Measurements from ENCODE around the gene KIAA1217. TPM values are rescaled to one million over a fixed set of nuclear protein-coding genes. Genes with fewer than 3 reads are reported as not detected.

KIAA1217 gene
- total and polyA plus RNA-seq, 2 of the 4 experiments (the other 2 are of a cell fraction) = 3.4 to 4.4 TPM

DNA sequence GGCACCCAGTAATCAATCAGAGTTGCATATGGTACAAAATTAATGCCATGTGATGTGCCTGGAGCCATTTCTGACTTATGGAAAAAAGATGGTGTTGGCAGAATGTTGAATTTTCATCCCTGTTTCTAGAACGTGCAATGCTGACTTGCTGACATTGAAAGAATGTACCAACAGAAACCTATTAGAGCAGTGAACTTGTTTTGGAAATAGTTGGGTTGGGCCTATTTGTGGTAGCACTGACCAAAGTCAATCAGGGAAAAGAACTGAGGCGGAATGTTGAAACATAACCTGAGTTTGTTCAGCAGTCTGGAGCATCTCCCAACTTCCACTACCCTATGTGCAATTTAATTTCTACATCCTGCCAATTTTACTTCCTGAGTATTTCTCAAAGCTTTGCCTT, 11.7 kb upstream of the KIAA1217 start:
- dilution Hi-C loops (cut with HindIII; ENCODE audit: low sequenced_read_pairs, unreplicated experiment) = no loop called here
- Histone ChIP-seq H4K91ac (ENCODE audit: insufficient read depth, low read depth, low read length) (no peak overlapping the region), H3K4me1 (ENCODE audit: control insufficient read depth, insufficient read depth, low read length) (no peaks in the 10 kb centered on the region), H2BK120ac (ENCODE audit: low read depth, low read length) (no peak overlapping the region), H4K8ac (ENCODE audit: low read depth in 2 of 2, low read length in 2 of 2) (no peak overlapping the region), H2BK20ac (ENCODE audit: low read depth, low read length) (no peak overlapping the region), H3K14ac (replicated peaks; ENCODE audit: low read depth, low read length) (no peak overlapping the region), H3K27ac (ENCODE audit: insufficient read depth, low read length) (no peak overlapping the region), H4K5ac (ENCODE audit: low read depth, low read length) (no peak overlapping the region), H3K27me3 (ENCODE audit: control insufficient read depth, insufficient read depth, low read length) (peaks cover 2% of the 10 kb centered on the region; the same call in 1 of the 2 replicates), H3K36me3 (ENCODE audit: control insufficient read depth, insufficient read depth, low read length) (no peaks in the 10 kb centered on the region), H2BK15ac (ENCODE audit: low read depth, low read length) (no peak overlapping the region), H3K56ac (ENCODE audit: extremely low read depth, insufficient read depth, low read length) (no peak overlapping the region), H3K79me1 (ENCODE audit: low read depth in 1 of 2, low read length in 2 of 2) (no peaks in the 10 kb centered on the region), H3K18ac (ENCODE audit: low read depth, low read length) (no peak overlapping the region), H4K20me1 (ENCODE audit: insufficient read depth, low read length) (no peaks in the 10 kb centered on the region), H2AK5ac (ENCODE audit: low read depth, low read length) (no peak overlapping the region), H3K4me2 (ENCODE audit: low read depth, low read length) (no peak overlapping the region), H3K9me3 (ENCODE audit: control insufficient read depth, insufficient read depth, low read length) (no peaks in the 10 kb centered on the region), H3K9ac (ENCODE audit: low read depth, low read length) (no peak overlapping the region), H2AK9ac (replicated peaks; ENCODE audit: low read depth, low read length, poor library complexity) (no peak overlapping the region), H3K4ac (ENCODE audit: low read depth, low read length) (no peak overlapping the region), H2AFZ (replicated peaks; ENCODE audit: low read length, poor library complexity) (no peak overlapping the region), H3K4me3 (ENCODE audit: insufficient read depth, low read depth, low read length) (no peak overlapping the region), H2BK5ac (ENCODE audit: low read depth, low read length, poor library complexity, severe bottlenecking) (no peak overlapping the region), H3K23ac (ENCODE audit: low read depth, low read length) (no peak overlapping the region), H3K9me1 (ENCODE audit: insufficient read depth, low read length) (no peaks in the 10 kb centered on the region)
- ChIA-PET CTCF (interaction anchor here (0.7 to 1.3 kb wide), 3 partner anchors 9 to 15 kb away, joined by 3 to 5 read pairs (median 3); no protein-coding TSS in a partner anchor), POLR2A (ENCODE audit: unreplicated experiment) (no interaction called here)
- intact Hi-C loops (cut with micrococcal nuclease) = loop anchor here (1.0 to 5.0 kb wide), 2 partner anchors 203 to 320 kb away; no protein-coding TSS in a partner anchor
- in situ Hi-C loops (cut with MboI; ENCODE audit: low sequenced_read_pairs) = loop anchor here (10.0 kb wide), 1 partner anchor 318 kb away; no protein-coding TSS in a partner anchor
- TF ChIP-seq POLR2A (IDR thresholded peaks at IDR 0.05; ENCODE audit: low read depth, low read length) = no peak
- TF ChIP-seq RAD21 (IDR thresholded peaks at IDR 0.05; ENCODE audit: low read length) = no peak
- TF ChIP-seq, protein P1, sequence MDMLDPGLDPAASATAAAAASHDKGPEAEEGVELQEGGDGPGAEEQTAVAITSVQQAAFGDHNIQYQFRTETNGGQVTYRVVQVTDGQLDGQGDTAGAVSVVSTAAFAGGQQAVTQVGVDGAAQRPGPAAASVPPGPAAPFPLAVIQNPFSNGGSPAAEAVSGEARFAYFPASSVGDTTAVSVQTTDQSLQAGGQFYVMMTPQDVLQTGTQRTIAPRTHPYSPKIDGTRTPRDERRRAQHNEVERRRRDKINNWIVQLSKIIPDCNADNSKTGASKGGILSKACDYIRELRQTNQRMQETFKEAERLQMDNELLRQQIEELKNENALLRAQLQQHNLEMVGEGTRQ (IDR thresholded peaks at IDR 0.05; ENCODE audit: low read depth, low read length) = no peak
- TF ChIP-seq RFX5 (IDR thresholded peaks at IDR 0.05; ENCODE audit: low read depth, low read length) = no peak
- TF ChIP-seq BHLHE40 (IDR thresholded peaks at IDR 0.05; ENCODE audit: low read depth, low read length) = no peak
- DNase-seq (no peak), ATAC-seq (ENCODE audit: low read depth) (no peak)
- 100% methylated on average over 1 of the region's 2 CpGs; no CpG with 5 or more reads in 1 of the 2 experiments for WGBS, 2 experiments (ENCODE audit: extremely low coverage in 2 of 2, insufficient read length in 1 of 2)
- BruUV-seq (replicated peaks) = no TSS peak
